IPS-18a (cell line): ENCODE results near the gene IQGAP3.

ENCODE experiments used
- H3K27ac ChIP-seq: one replicate; pipeline ENCODE4 v1.5.1; 2013; ENCODE audit warnings: low read length
- H3K27me3 ChIP-seq: one replicate; pipeline ENCODE4 v1.6.1; 2013; ENCODE audit warnings: mild to moderate bottlenecking, low read length; ENCODE audit not compliant: control insufficient read depth, insufficient read depth
- H3K36me3 ChIP-seq: one replicate; pipeline ENCODE4 v1.6.1; 2013; ENCODE audit warnings: low read depth, low read length; ENCODE audit not compliant: control insufficient read depth
- H3K4me1 ChIP-seq: one replicate; pipeline ENCODE4 v1.6.1; 2013; ENCODE audit warnings: low read depth, low read length; ENCODE audit not compliant: control insufficient read depth
- H3K4me3 ChIP-seq: one replicate; pipeline ENCODE4 v1.5.1; 2013; ENCODE audit warnings: low read length
- H3K9ac ChIP-seq: one replicate; pipeline ENCODE4 v1.6.1; 2013; ENCODE audit warnings: mild to moderate bottlenecking, low read length, moderate library complexity
- H3K9me3 ChIP-seq: one replicate; pipeline ENCODE4 v1.6.1; 2013; ENCODE audit warnings: low read depth, low read length; ENCODE audit not compliant: control insufficient read depth

Gene IQGAP3

GRCh38 chr1:156534424-156535060 lies 37.8 kb downstream of the IQGAP3 start:
- no peak overlapping the region for H3K27ac ChIP-seq

GRCh38 chr1:156533568-156534220 lies 38.7 kb downstream of the IQGAP3 start:
- Histone ChIP-seq H3K4me1 (no peaks in the 10 kb centered on the region), H3K27me3 (no peaks in the 10 kb centered on the region), H3K9me3 (no peaks in the 10 kb centered on the region), H3K4me3 (no peak overlapping the region), H3K9ac (no peak overlapping the region), H3K27ac (no peak overlapping the region), H3K36me3 (peaks cover 66% of the 10 kb centered on the region)

More at GRCh38 chr1:156534424-156535060, 37.8 kb downstream of the IQGAP3 start:
- Histone ChIP-seq H3K27me3 (no peaks in the 10 kb centered on the region), H3K9me3 (no peaks in the 10 kb centered on the region), H3K4me3 (no peak overlapping the region), H3K9ac (no peak overlapping the region), H3K36me3 (peaks cover 69% of the 10 kb centered on the region), H3K4me1 (no peaks in the 10 kb centered on the region)

DNA sequence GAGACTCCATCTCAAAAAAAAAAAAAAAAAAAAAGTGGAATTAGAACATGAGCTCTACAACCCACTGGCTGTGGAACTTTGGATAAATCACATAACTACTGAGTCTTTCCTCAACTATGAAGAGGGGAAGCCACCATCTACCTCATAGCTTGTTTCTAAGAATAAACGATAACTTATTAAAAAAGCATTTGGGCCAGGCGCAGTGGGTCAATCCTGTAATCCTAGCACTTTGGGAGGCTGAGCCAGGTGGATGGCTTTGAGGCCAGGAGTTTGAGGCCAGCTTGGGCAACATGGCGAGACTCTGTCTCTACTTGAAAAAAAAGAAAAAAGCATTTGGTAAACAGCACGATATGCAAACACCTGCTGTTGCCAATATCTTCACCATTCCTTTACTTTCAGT lies 40.0 kb downstream of the IQGAP3 start:
- no peak overlapping the region for H3K27ac ChIP-seq
- no peaks in the 10 kb centered on the region for H3K9me3 ChIP-seq
- no peaks in the 10 kb centered on the region for H3K4me1 ChIP-seq
- H3K9ac ChIP-seq, result no peak overlapping the region
- H3K27me3 ChIP-seq, result no peaks in the 10 kb centered on the region
- H3K36me3 ChIP-seq, result peaks cover 65% of the 10 kb centered on the region
- H3K4me3 ChIP-seq, result no peak overlapping the region

DNA sequence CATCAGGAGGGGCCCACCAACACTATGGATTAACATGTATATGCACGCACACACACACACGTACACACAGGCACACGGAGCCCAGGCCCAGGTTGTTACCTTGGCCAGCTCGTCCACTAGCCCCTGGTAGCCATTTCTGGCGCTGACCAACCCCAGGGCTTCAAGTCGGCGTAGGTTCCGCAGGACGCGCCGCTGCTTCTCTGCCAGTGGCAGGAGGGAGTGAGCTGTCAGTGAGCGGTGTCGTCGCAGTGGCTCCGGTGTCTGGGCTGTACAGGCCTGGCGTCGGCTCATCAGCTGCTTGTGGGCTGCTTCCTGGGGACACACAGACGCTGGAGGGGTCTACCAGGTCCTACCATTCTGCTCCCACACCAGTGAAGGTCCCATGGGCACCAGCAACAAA lies 42.4 kb downstream of the IQGAP3 start:
- Histone ChIP-seq H3K27ac (no peak overlapping the region), H3K9me3 (no peaks in the 10 kb centered on the region), H3K27me3 (no peaks in the 10 kb centered on the region), H3K4me3 (no peak overlapping the region), H3K36me3 (peaks cover 47% of the 10 kb centered on the region), H3K9ac (no peak overlapping the region), H3K4me1 (peaks cover 13% of the 10 kb centered on the region)

GRCh38 chr1:156528875-156529425 lies 43.4 kb downstream of the IQGAP3 start:
- H3K27me3 ChIP-seq, result no peaks in the 10 kb centered on the region
- no peak overlapping the region for H3K9ac ChIP-seq
- peaks cover 43% of the 10 kb centered on the region for H3K36me3 ChIP-seq
- no peak overlapping the region for H3K27ac ChIP-seq
- H3K9me3 ChIP-seq, result no peaks in the 10 kb centered on the region
- H3K4me1 ChIP-seq, result peaks cover 14% of the 10 kb centered on the region
- no peak overlapping the region for H3K4me3 ChIP-seq

DNA sequence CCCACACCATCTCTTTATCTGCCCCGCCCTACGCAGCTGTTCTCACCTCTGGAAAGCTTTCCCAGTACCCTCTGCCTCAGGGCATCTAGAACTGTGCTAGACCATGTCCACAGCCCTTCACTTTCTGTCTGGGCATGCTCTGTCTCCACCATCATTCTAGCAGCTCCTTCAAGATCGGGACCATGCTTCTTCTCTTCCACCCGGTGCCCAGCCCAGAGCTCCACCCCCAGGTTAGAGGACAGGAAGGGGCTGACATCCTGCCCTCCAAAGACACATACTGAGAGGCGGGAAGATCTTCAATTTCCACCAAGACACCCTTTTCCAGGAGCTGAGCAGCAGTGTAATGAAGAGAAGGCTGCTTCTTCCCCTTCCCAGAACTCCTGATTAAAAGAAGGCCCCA lies 44.1 kb downstream of the IQGAP3 start:
- H3K4me3 ChIP-seq, result no peak overlapping the region
- no peak overlapping the region for H3K27ac ChIP-seq
- H3K27me3 ChIP-seq, result no peaks in the 10 kb centered on the region
- H3K9ac ChIP-seq, result no peak overlapping the region
- H3K4me1 ChIP-seq, result peaks cover 14% of the 10 kb centered on the region
- no peaks in the 10 kb centered on the region for H3K9me3 ChIP-seq
- peaks cover 36% of the 10 kb centered on the region for H3K36me3 ChIP-seq

GRCh38 chr1:156527584-156527983 lies 44.8 kb downstream of the IQGAP3 start:
- Histone ChIP-seq H3K9me3 (no peaks in the 10 kb centered on the region), H3K36me3 (peaks cover 30% of the 10 kb centered on the region), H3K27ac (no peak overlapping the region), H3K4me1 (peaks cover 14% of the 10 kb centered on the region), H3K4me3 (no peak overlapping the region), H3K9ac (no peak overlapping the region), H3K27me3 (no peaks in the 10 kb centered on the region)

DNA sequence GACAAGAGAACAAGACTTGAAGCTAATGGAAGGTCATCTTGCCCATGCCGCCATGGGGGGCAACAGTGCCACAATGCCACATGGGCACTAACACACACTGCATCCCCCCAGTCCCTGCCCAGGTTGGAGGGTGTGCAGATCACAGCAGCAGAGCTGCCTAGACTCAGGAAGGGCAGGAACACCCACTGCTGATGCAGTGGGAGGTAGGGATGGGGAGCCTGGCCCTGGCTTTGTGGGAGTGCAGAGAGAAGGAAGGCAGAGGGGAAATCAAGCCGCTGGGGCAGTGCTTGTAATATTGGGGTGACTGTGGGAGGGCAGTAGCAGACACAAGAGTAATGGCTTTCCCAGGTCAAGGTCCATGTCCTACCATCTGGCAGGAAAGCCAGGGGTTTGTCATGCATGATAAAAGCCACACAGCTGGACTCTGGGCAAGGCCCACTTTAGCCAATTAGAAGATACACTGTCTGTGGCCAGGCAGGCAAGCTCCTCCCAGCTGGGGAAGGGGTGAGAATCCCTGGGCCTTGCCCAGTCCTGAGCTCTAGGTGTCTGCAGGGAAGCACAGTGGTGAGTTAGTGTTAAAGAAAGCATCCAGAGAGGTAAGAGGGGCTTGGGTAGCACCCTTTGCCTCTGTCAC lies 46.4 kb downstream of the IQGAP3 start:
- Histone ChIP-seq H3K9me3 (no peaks in the 10 kb centered on the region), H3K27me3 (no peaks in the 10 kb centered on the region), H3K4me3 (no peak overlapping the region), H3K27ac (no peak overlapping the region), H3K9ac (no peak overlapping the region), H3K4me1 (peaks cover 14% of the 10 kb centered on the region), H3K36me3 (peaks cover 27% of the 10 kb centered on the region)

GRCh38 chr1:156525071-156525501 lies 47.3 kb downstream of the IQGAP3 start:
- Histone ChIP-seq H3K4me1 (peaks cover 14% of the 10 kb centered on the region), H3K4me3 (no peak overlapping the region), H3K36me3 (peaks cover 18% of the 10 kb centered on the region), H3K9me3 (no peaks in the 10 kb centered on the region), H3K27ac (no peak overlapping the region), H3K27me3 (no peaks in the 10 kb centered on the region), H3K9ac (no peak overlapping the region)

DNA sequence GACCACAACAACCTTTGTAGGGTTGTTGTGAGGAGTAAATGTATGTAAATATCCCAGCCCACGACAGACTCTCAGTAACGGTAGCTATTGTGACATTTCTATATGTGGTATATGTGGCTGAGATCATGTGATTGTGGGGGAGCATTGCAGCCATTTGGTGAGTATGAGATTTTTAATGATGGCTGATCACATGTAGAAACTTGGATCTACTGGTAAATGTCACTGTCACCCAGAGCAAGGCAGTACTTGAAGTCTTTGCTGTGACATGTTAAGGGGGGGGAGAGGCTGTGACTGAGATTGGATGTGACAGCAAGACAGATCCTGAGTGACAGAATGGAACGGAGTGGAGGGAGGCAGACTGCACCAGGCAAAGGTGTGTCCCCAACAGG lies 47.9 kb downstream of the IQGAP3 start:
- H3K27me3 ChIP-seq, result no peaks in the 10 kb centered on the region

DNA sequence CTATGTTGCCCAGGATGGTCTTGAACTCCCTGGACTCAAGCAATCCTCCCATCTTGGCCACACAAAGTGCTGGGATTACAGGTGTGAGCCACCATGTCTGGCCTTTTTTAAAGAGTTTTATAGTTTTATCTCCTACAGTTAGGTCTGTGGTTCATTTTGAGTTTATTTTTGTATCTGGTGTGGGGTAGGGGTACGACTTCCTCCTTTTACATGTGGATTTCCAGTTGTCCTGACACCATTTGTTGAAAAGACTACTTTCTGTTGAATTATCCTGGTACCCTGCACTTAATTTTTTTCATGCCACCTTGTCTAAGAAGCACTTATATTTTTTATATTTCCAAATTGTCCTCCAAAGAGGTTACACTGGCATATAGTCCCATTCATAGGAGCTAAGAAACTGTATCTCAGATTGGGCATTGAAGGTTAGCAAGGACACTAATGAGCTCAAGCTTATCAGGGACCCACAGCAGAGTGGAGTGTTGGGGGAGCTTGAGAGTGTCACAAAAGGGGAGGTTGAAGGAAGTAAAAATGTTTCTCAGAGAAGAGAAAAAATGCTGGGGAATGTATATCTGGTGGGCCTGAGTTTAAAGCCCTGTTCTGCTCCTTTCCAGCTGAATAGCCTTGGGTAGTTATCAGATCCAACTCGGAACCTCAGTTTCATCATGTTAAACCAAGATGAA lies 48.4 kb downstream of the IQGAP3 start:
- Histone ChIP-seq H3K9ac (no peak overlapping the region), H3K4me1 (peaks cover 14% of the 10 kb centered on the region), H3K9me3 (no peaks in the 10 kb centered on the region), H3K36me3 (peaks cover 11% of the 10 kb centered on the region), H3K27ac (no peak overlapping the region), H3K27me3 (no peaks in the 10 kb centered on the region), H3K4me3 (no peak overlapping the region)

More for the DNA sequence above, 47.9 kb downstream of the IQGAP3 start:
- H3K27ac ChIP-seq, result no peak overlapping the region
- H3K4me1 ChIP-seq, result peaks cover 14% of the 10 kb centered on the region
- H3K36me3 ChIP-seq, result peaks cover 15% of the 10 kb centered on the region
- H3K9ac ChIP-seq, result no peak overlapping the region
- no peak overlapping the region for H3K4me3 ChIP-seq
- no peaks in the 10 kb centered on the region for H3K9me3 ChIP-seq
